ENCODE data around the gene AQP9.

DNA sequence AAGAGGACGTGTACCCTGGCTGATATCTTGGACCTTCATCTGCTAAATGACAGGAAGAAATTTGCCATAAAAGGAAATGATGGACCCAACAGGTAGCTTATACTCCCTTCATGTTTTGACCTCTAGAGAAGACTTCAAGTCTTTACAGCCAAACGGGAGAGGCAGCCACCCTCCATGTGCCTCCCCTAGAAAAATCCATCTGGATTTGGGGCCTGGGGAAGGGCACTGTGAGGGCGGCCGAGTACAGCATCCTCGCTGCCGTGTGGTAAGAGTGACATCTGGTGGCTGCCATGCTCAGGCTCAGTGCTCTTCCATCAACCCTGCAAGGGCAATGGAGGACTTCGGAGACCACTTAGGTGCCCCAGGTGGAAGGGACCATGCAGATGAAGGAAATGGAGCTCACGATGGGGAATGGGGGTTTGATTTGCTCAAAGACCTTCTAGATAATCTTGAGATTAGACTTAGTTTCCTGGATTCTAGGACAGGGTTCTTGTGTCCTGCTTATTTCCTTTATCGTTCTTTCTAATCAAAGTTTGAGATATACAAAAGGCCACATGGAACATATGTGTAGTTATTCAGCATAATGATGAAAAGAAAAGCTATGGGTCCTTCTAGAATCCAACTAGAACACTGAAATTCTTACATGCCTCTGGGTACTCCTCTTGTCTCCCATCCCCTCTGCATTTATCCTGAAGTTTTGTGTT lies 44.4 kb downstream of the AQP9 start:
- TF ChIP-seq POLR2A (IDR thresholded peaks at IDR 0.05), result no peak
- TF ChIP-seq, protein P1, sequence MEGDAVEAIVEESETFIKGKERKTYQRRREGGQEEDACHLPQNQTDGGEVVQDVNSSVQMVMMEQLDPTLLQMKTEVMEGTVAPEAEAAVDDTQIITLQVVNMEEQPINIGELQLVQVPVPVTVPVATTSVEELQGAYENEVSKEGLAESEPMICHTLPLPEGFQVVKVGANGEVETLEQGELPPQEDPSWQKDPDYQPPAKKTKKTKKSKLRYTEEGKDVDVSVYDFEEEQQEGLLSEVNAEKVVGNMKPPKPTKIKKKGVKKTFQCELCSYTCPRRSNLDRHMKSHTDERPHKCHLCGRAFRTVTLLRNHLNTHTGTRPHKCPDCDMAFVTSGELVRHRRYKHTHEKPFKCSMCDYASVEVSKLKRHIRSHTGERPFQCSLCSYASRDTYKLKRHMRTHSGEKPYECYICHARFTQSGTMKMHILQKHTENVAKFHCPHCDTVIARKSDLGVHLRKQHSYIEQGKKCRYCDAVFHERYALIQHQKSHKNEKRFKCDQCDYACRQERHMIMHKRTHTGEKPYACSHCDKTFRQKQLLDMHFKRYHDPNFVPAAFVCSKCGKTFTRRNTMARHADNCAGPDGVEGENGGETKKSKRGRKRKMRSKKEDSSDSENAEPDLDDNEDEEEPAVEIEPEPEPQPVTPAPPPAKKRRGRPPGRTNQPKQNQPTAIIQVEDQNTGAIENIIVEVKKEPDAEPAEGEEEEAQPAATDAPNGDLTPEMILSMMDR (IDR thresholded peaks at IDR 0.05), result peak; percentile 20 to 63 (median 36)
- TF ChIP-seq POLR2AphosphoS5 (IDR thresholded peaks at IDR 0.05), result no peak
- TF ChIP-seq EP300 (IDR thresholded peaks at IDR 0.05), result no peak

Measured in upper lobe of left lung (tissue), 4 donors.